KMS-11 (cell line): Measurements from ENCODE around the gene KIAA0319L.

Experiments
- H2AFZ ChIP-seq: fragments of 200-600 bp; sonication (generic); 2 replicates; pipeline ENCODE4 v1.6.1; 2016; ENCODE audit warnings: antibody characterized with exemption, mixed run types, low read depth
- H3K27ac ChIP-seq: fragments of 200-600 bp; sonication (generic); 2 replicates; pipeline ENCODE4 v1.6.1; 2016; ENCODE audit warnings: mild to moderate bottlenecking, mixed run types
- H3K27me3 ChIP-seq: fragments of 200-600 bp; sonication (generic); 2 replicates; pipeline ENCODE4 v1.6.1; 2017; ENCODE audit warnings: mild to moderate bottlenecking, low read depth, mixed run types, moderate library complexity; ENCODE audit not compliant: insufficient read depth
- H3K36me3 ChIP-seq: fragments of 200-600 bp; sonication (generic); 2 replicates; pipeline ENCODE4 v1.6.1; 2017; ENCODE audit warnings: mild to moderate bottlenecking, mixed run types; ENCODE audit not compliant: insufficient read depth
- H3K4me1 ChIP-seq: fragments of 200-600 bp; sonication (generic); 2 replicates; pipeline ENCODE4 v1.6.1; 2016; ENCODE audit warnings: mild to moderate bottlenecking, low read depth, mixed run types; ENCODE audit not compliant: poor library complexity, severe bottlenecking
- H3K4me2 ChIP-seq: fragments of 200-600 bp; sonication (generic); 2 replicates; pipeline ENCODE4 v1.7.0; 2016; ENCODE audit warnings: mild to moderate bottlenecking, mixed run types
- H3K4me3 ChIP-seq: fragments of 200-600 bp; sonication (generic); IDR thresholded peaks from 2 replicates; pipeline ENCODE4 v1.6.1; 2017; ENCODE audit warnings: low read depth, low read length, mixed read lengths; ENCODE audit not compliant: insufficient read depth
- H3K79me2 ChIP-seq: fragments of 200-600 bp; sonication (generic); 2 replicates; pipeline ENCODE4 v1.6.1; 2016; ENCODE audit warnings: low read depth, mixed run types; ENCODE audit not compliant: insufficient read depth
- H3K9ac ChIP-seq: fragments of 200-600 bp; sonication (generic); 2 replicates; pipeline ENCODE4 v1.6.1; 2016; ENCODE audit warnings: mild to moderate bottlenecking, mixed run types
- H4K20me1 ChIP-seq: fragments of 200-600 bp; sonication (generic); 2 replicates; pipeline ENCODE4 v1.6.1; 2016; ENCODE audit warnings: mild to moderate bottlenecking, mixed run types; ENCODE audit not compliant: insufficient read depth
- CTCF ChIP-seq: fragments of 200-600 bp; sonication (generic); conservative IDR thresholded peaks from 2 replicates; pipeline ENCODE4 v1.6.1; 2017; ENCODE audit warnings: low read depth, mild to moderate bottlenecking, antibody characterized with exemption, low read length, moderate library complexity, mixed read lengths

Gene KIAA0319L

GRCh38 chr1:35537806-35538205, 19.4 kb downstream of the KIAA0319L start:
- no peaks in the 10 kb centered on the region for H3K27me3 ChIP-seq
- H3K4me3 ChIP-seq = no peak overlapping the region
- peaks cover 31% of the 10 kb centered on the region for H3K4me1 ChIP-seq
- no peaks in the 10 kb centered on the region; the same call in 1 of the 2 replicates for H3K79me2 ChIP-seq
- no peak overlapping the region for H3K4me2 ChIP-seq
- H3K36me3 ChIP-seq = no peaks in the 10 kb centered on the region
- no peaks in the 10 kb centered on the region for H4K20me1 ChIP-seq
- H2AFZ ChIP-seq = no peak overlapping the region
- no peak overlapping the region for H3K9ac ChIP-seq
- no peak for TF ChIP-seq CTCF
- H3K27ac ChIP-seq = no peak overlapping the region

GRCh38 chr1:35536556-35537162, 20.5 kb downstream of the KIAA0319L start:
- H3K27me3 ChIP-seq = no peaks in the 10 kb centered on the region
- H4K20me1 ChIP-seq = no peaks in the 10 kb centered on the region
- no peak overlapping the region for H2AFZ ChIP-seq
- TF ChIP-seq CTCF = no peak
- no peaks in the 10 kb centered on the region for H3K36me3 ChIP-seq
- no peak overlapping the region for H3K27ac ChIP-seq
- H3K9ac ChIP-seq = no peak overlapping the region
- H3K79me2 ChIP-seq = no peaks in the 10 kb centered on the region; the same call in 1 of the 2 replicates
- H3K4me3 ChIP-seq = no peak overlapping the region
- no peak overlapping the region for H3K4me2 ChIP-seq
- peaks cover 31% of the 10 kb centered on the region for H3K4me1 ChIP-seq

- H3K9ac ChIP-seq = no peak overlapping the region
- H3K79me2 ChIP-seq = no peaks in the 10 kb centered on the region; the same call in 1 of the 2 replicates
- no peak overlapping the region for H3K27ac ChIP-seq
- H3K4me1 ChIP-seq = peaks cover 27% of the 10 kb centered on the region
- no peak overlapping the region for H2AFZ ChIP-seq
- H3K36me3 ChIP-seq = no peaks in the 10 kb centered on the region
- H3K27me3 ChIP-seq = no peaks in the 10 kb centered on the region
- H4K20me1 ChIP-seq = no peaks in the 10 kb centered on the region
- TF ChIP-seq CTCF = no peak
- H3K4me2 ChIP-seq = no peak overlapping the region
- no peak overlapping the region for H3K4me3 ChIP-seq
These were observed 22.0 kb downstream of the KIAA0319L start for GRCh38 chr1:35535243-35535642.

GRCh38 chr1:35533586-35533985, 23.6 kb downstream of the KIAA0319L start:
- no peak for TF ChIP-seq CTCF
- H3K9ac ChIP-seq = no peak overlapping the region
- no peak overlapping the region for H3K27ac ChIP-seq
- H3K4me2 ChIP-seq = no peak overlapping the region
- H3K27me3 ChIP-seq = no peaks in the 10 kb centered on the region
- H3K79me2 ChIP-seq = no peaks in the 10 kb centered on the region; the same call in 1 of the 2 replicates
- H3K4me1 ChIP-seq = peaks cover 11% of the 10 kb centered on the region
- H3K4me3 ChIP-seq = no peak overlapping the region
- no peaks in the 10 kb centered on the region for H3K36me3 ChIP-seq
- H4K20me1 ChIP-seq = no peaks in the 10 kb centered on the region
- H2AFZ ChIP-seq = no peak overlapping the region
